WTC11 (cell line): ENCODE results near the gene NQO1.

Experiments used
- AFF4 ChIP-seq: sonication (generic); formaldehyde crosslinking; IDR thresholded peaks from 2 replicates; pipeline ENCODE4 v1.8.1; 2023; ENCODE audit warnings: mild to moderate bottlenecking, missing genetic modification reagents, borderline replicate concordance
- CBFB ChIP-seq: sonication (generic); formaldehyde crosslinking; IDR thresholded peaks from 2 replicates; pipeline ENCODE4 v1.8.1; 2022; ENCODE audit warnings: mild to moderate bottlenecking, low read depth, missing genetic modification reagents
- CTCF ChIP-seq: fragments of 200-600 bp; IDR thresholded peaks from 2 replicates; pipeline ENCODE4 v1.8.0; 2022; ENCODE audit warnings: antibody characterized with exemption
- ETV6 ChIP-seq: sonication (generic); formaldehyde crosslinking; IDR thresholded peaks from 2 replicates; pipeline ENCODE4 v1.8.1; 2022; ENCODE audit warnings: mild to moderate bottlenecking, missing genetic modification reagents
- FOXP1 ChIP-seq: sonication (generic); formaldehyde crosslinking; IDR thresholded peaks from 2 replicates; pipeline ENCODE4 v1.8.0; 2022; ENCODE audit warnings: missing genetic modification reagents, mild to moderate bottlenecking, moderate library complexity, borderline replicate concordance
- HMGA2 ChIP-seq: fragments of 250-450 bp; sonication (Bioruptor Pico); IDR thresholded peaks from 2 replicates; pipeline ENCODE4 v1.4.0; 2021; ENCODE audit warnings: mild to moderate bottlenecking, moderate library complexity
- MAX ChIP-seq: sonication (generic); formaldehyde crosslinking; IDR thresholded peaks from 2 replicates; pipeline ENCODE4 v1.8.0; 2022; ENCODE audit warnings: mild to moderate bottlenecking, missing genetic modification reagents
- TEAD1 ChIP-seq: sonication (generic); formaldehyde crosslinking; IDR thresholded peaks from 2 replicates; pipeline ENCODE4 v1.8.0; 2022; ENCODE audit warnings: mild to moderate bottlenecking, missing genetic modification reagents
- TEAD4 ChIP-seq: sonication (generic); formaldehyde crosslinking; IDR thresholded peaks from 2 replicates; pipeline ENCODE4 v1.8.0; 2022; ENCODE audit warnings: mild to moderate bottlenecking, missing genetic modification reagents
- TP53 ChIP-seq: sonication (generic); formaldehyde crosslinking; IDR thresholded peaks from 2 replicates; pipeline ENCODE4 v1.8.1; 2023; ENCODE audit warnings: mild to moderate bottlenecking, missing genetic modification reagents
- USF2 ChIP-seq: sonication (generic); formaldehyde crosslinking; IDR thresholded peaks from 2 replicates; pipeline ENCODE4 v1.8.1; 2023; ENCODE audit warnings: mild to moderate bottlenecking, missing genetic modification reagents, moderate library complexity
- ZNF263 ChIP-seq: sonication (generic); formaldehyde crosslinking; IDR thresholded peaks from 2 replicates; pipeline ENCODE4 v1.8.1; 2022; ENCODE audit warnings: low read depth, mild to moderate bottlenecking, moderate library complexity, missing genetic modification reagents
- ZNF317 ChIP-seq: sonication (generic); formaldehyde crosslinking; IDR thresholded peaks from 2 replicates; pipeline ENCODE4 v1.8.1; 2023; ENCODE audit warnings: low read depth, mild to moderate bottlenecking, moderate library complexity, missing genetic modification reagents, borderline replicate concordance
- ZSCAN18 ChIP-seq: fragments of 250-450 bp; sonication (Bioruptor Pico); IDR thresholded peaks from 2 replicates; pipeline ENCODE4 v2.1.2; 2022; ENCODE audit warnings: mild to moderate bottlenecking, moderate library complexity

GRCh38 chr16:69709456-69710084 is 16.8 kb downstream of the NQO1 start:
- TF ChIP-seq ZNF317 (CRISPR knock-in tag), result no peak
- TF ChIP-seq CTCF, result peak; percentile 53
- TF ChIP-seq ZNF263 (CRISPR knock-in tag), result no peak
- no peak for TF ChIP-seq TEAD4 (CRISPR knock-in tag)
- no peak for TF ChIP-seq ETV6
- no peak for TF ChIP-seq TEAD1
- no peak for TF ChIP-seq TP53 (CRISPR knock-in tag)
- no peak for TF ChIP-seq HMGA2 (CRISPR knock-in tag)
- TF ChIP-seq MAX (CRISPR knock-in tag), result no peak
- TF ChIP-seq FOXP1, result no peak
- TF ChIP-seq USF2 (CRISPR knock-in tag), result no peak
- no peak for TF ChIP-seq AFF4 (CRISPR knock-in tag)
- no peak for TF ChIP-seq CBFB (CRISPR knock-in tag)
- TF ChIP-seq ZSCAN18 (CRISPR knock-in tag), result no peak
